T1000 (cell line): Measurements from ENCODE around the gene SH3BGR.
"Not testable (repeated sequence)": the region's sequence is repeated elsewhere in the genome, so short reads cannot be mapped to it uniquely, and the experiment has no call there.

Experiments
- DNase-seq: peaks from one replicate; lab custom pipeline; 2025; ENCODE audit warnings: mixed read lengths; lab: John Stamatoyannopoulos, UW

Gene SH3BGR

GRCh38 chr21:39515684-39516472 lies 64.1 kb downstream of the SH3BGR start:
- DNase-seq = no peak

- DNase-seq = peak; percentile 5
Observed at GRCh38 chr21:39518055-39518846, 66.5 kb downstream of the SH3BGR start.

GRCh38 chr21:39518847-39519210 lies 67.1 kb downstream of the SH3BGR start:
- no peak for DNase-seq

- DNase-seq = no peak
Observed at GRCh38 chr21:39519835-39520234, 68.1 kb downstream of the SH3BGR start.

GRCh38 chr21:39523399-39523798 lies 71.6 kb downstream of the SH3BGR start:
- DNase-seq = no peak

GRCh38 chr21:39523915-39524314 lies 72.1 kb downstream of the SH3BGR start:
- no peak for DNase-seq

- no peak for DNase-seq
Observed at GRCh38 chr21:39525129-39525528, 73.4 kb downstream of the SH3BGR start.

- DNase-seq = no peak
Observed at GRCh38 chr21:39525601-39526000, 73.8 kb downstream of the SH3BGR start.

GRCh38 chr21:39527067-39527595 lies 75.4 kb downstream of the SH3BGR start:
- no peak for DNase-seq

- DNase-seq = no peak
Observed at GRCh38 chr21:39527664-39528381, 76.1 kb downstream of the SH3BGR start.

- no peak for DNase-seq
Observed at GRCh38 chr21:39529026-39529425, 77.3 kb downstream of the SH3BGR start.

GRCh38 chr21:39531064-39531463 lies 79.3 kb downstream of the SH3BGR start:
- DNase-seq = no peak

- no peak for DNase-seq
Observed at GRCh38 chr21:39531840-39532239, 80.1 kb downstream of the SH3BGR start.

- DNase-seq = no peak
Observed at GRCh38 chr21:39533545-39534380, 82.0 kb downstream of the SH3BGR start.

GRCh38 chr21:39535646-39536437 lies 84.1 kb downstream of the SH3BGR start:
- no peak for DNase-seq

GRCh38 chr21:39536835-39537234 lies 85.1 kb downstream of the SH3BGR start:
- no peak for DNase-seq

- no peak for DNase-seq
Observed at GRCh38 chr21:39537571-39537970, 85.8 kb downstream of the SH3BGR start.

- no peak for DNase-seq
Observed at GRCh38 chr21:39538453-39539042, 86.8 kb downstream of the SH3BGR start.

GRCh38 chr21:39540367-39540766 lies 88.6 kb downstream of the SH3BGR start:
- not testable (repeated sequence) for DNase-seq

- DNase-seq = no peak
Observed at GRCh38 chr21:39542736-39543135, 91.0 kb downstream of the SH3BGR start.
